ENCODE measurements around the gene CCDC149.

DNA sequence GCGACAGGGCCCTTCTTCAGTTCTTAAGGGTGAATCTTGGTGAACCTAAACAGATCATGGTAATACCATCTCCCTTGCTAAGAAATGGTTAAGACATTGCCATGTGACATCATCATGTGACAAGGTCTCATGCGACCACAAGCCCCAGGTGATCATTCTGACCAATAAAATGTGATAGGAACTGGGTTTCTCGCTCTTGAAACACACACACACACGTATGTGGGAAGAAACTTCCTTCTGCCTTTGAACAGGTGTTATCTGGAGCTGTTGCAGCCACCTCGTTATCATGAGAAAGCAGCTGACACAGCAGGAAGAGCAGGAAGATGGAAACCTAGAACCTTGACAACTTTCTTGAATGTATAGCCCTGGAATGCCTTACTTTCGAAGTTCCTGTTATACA is 107.3 kb downstream of the CCDC149 start:
- TF ChIP-seq EZH2phosphoT487 (IDR thresholded peaks at IDR 0.05; ENCODE audit: borderline replicate concordance, low read length) (no peak), EZH2 (IDR thresholded peaks at IDR 0.05; ENCODE audit: low read length, unreplicated experiment) (no peak)
- TF ChIP-seq, protein P1, sequence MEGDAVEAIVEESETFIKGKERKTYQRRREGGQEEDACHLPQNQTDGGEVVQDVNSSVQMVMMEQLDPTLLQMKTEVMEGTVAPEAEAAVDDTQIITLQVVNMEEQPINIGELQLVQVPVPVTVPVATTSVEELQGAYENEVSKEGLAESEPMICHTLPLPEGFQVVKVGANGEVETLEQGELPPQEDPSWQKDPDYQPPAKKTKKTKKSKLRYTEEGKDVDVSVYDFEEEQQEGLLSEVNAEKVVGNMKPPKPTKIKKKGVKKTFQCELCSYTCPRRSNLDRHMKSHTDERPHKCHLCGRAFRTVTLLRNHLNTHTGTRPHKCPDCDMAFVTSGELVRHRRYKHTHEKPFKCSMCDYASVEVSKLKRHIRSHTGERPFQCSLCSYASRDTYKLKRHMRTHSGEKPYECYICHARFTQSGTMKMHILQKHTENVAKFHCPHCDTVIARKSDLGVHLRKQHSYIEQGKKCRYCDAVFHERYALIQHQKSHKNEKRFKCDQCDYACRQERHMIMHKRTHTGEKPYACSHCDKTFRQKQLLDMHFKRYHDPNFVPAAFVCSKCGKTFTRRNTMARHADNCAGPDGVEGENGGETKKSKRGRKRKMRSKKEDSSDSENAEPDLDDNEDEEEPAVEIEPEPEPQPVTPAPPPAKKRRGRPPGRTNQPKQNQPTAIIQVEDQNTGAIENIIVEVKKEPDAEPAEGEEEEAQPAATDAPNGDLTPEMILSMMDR (conservative IDR thresholded peaks at IDR 0.05; ENCODE audit: low read depth, low read length), result no peak
